Camera-type eye (tissue), 1 donor: ENCODE results near the gene SDHB. TPM values are rescaled to one million over a fixed set of nuclear protein-coding genes. Genes with fewer than 3 reads are reported as not detected.

ENCODE experiments used
- total RNA-seq: library from RNA; depleted of rRNA; stranded (reverse); fragments of >200 nt; gene quantifications from one replicate; pipeline ENCODE4 v1.2.3, GENCODE V29; 2014

The SDHB gene
- total RNA-seq, result 59.8 TPM

DNA sequence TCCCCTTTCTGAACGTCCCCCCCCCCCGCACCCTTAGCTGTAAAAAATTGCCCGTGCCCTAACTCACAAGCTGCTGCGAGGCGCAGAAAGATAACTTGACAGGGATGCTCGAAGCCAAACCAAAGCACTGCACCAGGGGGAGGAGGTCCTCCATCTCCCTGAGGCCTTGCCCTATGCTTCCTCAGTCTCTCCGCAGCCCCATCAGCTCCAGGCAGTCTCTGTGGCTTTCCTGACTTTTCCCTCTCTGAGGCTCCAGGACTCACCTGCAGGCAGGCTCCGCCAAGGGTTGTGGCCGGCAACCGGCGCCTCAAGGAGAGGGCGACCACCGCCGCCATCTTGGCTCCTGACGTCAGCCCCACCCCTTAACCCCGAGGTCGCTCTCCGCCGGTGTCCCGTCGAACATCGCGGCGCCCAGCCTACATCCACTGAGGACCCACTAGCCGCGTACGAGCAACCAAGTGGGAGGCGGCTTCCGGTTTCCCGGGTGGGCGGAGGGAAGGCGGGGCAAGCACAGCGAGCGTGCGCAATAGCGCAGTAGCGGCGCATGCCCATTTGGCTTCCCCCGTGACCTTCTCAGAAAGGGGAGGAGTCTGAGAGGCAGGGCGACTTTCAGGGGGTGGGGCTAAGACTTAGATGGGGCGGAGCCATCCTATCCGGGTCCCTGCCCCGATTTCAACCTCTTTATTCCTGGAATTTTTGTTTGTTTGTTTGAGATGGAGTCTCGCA is at the start of gene SDHB:
TSS of gene SDHB (minus strand) at position 348 of the 726 bp plus-strand sequence. CDS start at position 335, 13 bp downstream.

DNA sequence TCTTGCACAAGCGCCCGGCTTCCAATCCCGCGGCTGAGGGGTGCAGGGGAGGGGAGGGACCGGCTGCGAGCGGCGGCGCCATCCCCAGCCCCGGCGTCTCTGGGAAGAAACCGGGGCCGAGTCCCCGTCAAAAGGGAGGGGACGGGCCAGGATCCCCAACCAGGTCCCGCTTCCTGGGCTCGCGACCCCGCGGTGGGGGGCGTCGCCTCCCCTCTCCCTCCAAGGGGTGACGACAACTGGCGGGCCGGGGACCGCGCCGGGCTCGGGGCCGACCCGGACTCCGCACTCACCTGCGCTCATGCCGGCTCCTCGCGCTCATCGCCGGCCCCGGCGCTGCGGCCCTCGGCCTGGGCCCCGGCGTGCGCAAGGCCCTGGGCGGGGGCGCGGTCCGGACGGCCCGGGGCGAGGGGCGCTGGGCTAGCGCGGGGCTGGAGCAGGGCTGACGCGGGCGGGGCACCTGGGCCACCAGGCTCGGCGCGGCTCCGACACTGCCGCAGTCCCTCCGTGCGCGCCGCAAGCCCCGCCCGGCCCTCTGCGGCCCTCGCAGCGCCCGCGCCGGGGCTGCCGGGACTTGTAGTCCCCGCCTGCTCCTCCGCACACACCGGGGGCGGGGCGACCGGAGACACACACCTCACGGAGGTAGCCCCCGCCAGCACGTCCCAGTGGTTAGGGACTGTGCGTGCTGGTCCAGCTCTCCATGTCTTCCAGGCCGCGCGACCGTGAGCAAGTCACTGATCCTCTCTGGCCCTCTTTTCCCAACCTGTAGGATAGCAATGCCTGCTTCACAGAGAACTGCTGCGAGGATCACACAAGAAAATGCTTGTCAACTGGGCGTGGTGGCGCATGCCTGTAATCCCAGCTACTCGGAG is 42.2 kb downstream of the SDHB start, which contains the start of gene ATP13A2:
TSS of gene ATP13A2 (minus strand) at position 490 of the 869 bp plus-strand sequence. CDS start at position 300, 190 bp downstream.

DNA sequence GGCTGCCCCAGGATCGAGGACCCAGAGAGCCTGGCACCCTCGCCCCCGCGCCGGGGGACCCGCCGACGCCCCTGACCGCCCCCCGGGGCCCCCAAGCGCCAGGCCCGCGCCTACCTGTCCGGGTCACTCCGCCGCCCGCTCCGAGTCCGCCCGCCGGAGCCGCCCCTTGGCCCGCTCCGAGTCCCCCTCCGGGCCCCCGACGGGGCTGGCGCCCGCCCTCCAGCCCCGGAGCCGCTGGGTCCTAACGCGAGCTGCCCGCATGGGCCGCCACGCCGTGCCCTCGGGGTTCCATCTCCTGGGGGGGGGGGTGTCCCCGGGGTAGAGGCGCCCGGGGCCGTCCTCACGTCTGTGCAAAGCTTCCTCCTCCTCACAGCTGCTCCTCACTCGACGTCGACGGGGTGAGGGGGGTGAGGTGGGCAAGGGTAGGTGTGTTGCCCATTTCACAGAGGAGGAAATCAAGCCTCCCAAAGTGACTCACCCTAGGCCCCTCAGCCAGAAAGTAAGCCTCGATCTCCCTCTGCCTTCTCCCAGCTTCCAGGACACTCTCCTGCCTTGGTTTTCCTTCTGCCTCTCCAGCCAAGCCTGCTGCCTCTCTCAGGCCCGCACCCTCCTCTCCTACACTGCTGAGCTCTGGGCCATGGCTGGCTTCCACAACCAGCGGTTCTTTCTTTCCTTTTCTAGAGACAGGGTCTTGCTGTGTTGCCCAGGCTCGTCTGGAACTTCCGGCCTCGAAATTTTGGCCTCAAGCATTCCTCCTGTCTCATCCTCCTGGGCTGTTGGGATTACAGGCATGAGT is 73.2 kb downstream of the SDHB start, which contains the start of gene MFAP2:
TSS of gene MFAP2 (minus strand) at position 148 of the 796 bp plus-strand sequence. CDS start 2,347 bp downstream, outside the sequence.

Other genes starting within 250 kb of the SDHB start
- gene RNU1-2, start 158.1 kb downstream of the SDHB start, total RNA-seq, result under 0.01 TPM
- 81.3 TPM for gene CROCC, start 132.1 kb downstream of the SDHB start, total RNA-seq
- gene MFAP2, start 73.4 kb downstream of the SDHB start, total RNA-seq, result 52.1 TPM
- gene ATP13A2, start 42.1 kb downstream of the SDHB start, total RNA-seq, result 29.6 TPM
- gene PADI2, start 65.4 kb upstream of the SDHB start, total RNA-seq, result 24.0 TPM
- 0.33 TPM for gene PADI1, start 151.1 kb upstream of the SDHB start, total RNA-seq
- gene PADI3, start 195.1 kb upstream of the SDHB start, total RNA-seq, result 0.11 TPM